ENCODE results near the gene ITK.

GRCh38 chr5:157155297-157155696 lies 25.3 kb upstream of the ITK start:
- TF ChIP-seq GATA2 (IDR thresholded peaks at IDR 0.05; ENCODE audit: low read depth, low read length) = no peak
- no peak for TF ChIP-seq GATA3 (IDR thresholded peaks at IDR 0.05; ENCODE audit: low read depth, low read length)

All from SH-SY5Y (cell line).